Heart left ventricle (tissue), 16 donors: ENCODE measurements around the gene EYS. TPM values are rescaled to one million over a fixed set of nuclear protein-coding genes. Genes with fewer than 3 reads are reported as not detected.

Experiments
- ATAC-seq, 4 donors: fragments of 200-7000 bp; cut with Tn5 transposase; one replicate each; pipeline ENCODE4 v1.9.1; 2020 to 2022; ENCODE audit warnings: moderate library complexity in 4 of 4, mild to moderate bottlenecking in 3 of 4, moderate number of reproducible peaks in 1 of 4
- DNase-seq, 5 donors: peaks; one replicate each; pipeline ENCODE4 v3.0.0-alpha.2; 2020
- H3K27ac ChIP-seq, 12 donors: fragments of 200-600 bp; sonication (generic) in 4 of 12; one replicate each; pipeline versions ENCODE4 v1.5.0 to v1.8.0; 2016 to 2022; ENCODE audit warnings: mild to moderate bottlenecking in 2 of 12
- H3K27me3 ChIP-seq, 9 donors: fragments of 200-600 bp; sonication (generic) in 2 of 9; one replicate each; pipeline versions ENCODE4 v1.5.1 to v1.8.0; 2016 to 2022; ENCODE audit warnings: mild to moderate bottlenecking in 3 of 9
- H3K36me3 ChIP-seq, 9 donors: fragments of 200-600 bp; sonication (generic) in 2 of 9; one replicate each; pipeline versions ENCODE4 v1.5.0 to v1.8.0; 2018 to 2022; ENCODE audit warnings: mild to moderate bottlenecking in 2 of 9
- H3K4me1 ChIP-seq, 12 donors: fragments of 200-600 bp; sonication (generic) in 4 of 12; one replicate each; pipeline versions ENCODE4 v1.5.0 to v1.8.0; 2016 to 2022; ENCODE audit warnings: mild to moderate bottlenecking in 3 of 12
- H3K4me3 ChIP-seq, 12 donors: fragments of 200-600 bp; sonication (generic) in 4 of 12; one replicate each; pipeline versions ENCODE4 v1.5.0 to v1.8.0; 2017 to 2022; ENCODE audit warnings: mild to moderate bottlenecking in 9 of 12, moderate library complexity in 4 of 12
- H3K9me3 ChIP-seq, 12 donors: fragments of 200-600 bp; sonication (generic) in 4 of 12; one replicate each; pipeline versions ENCODE4 v1.5.0 to v1.8.0; 2016 to 2022; ENCODE audit warnings: mild to moderate bottlenecking in 1 of 12
- CTCF ChIP-seq, 12 donors: fragments of 200-600 bp; sonication (generic) in 4 of 12; IDR thresholded peaks; one replicate each; pipeline versions ENCODE4 v1.5.0 to v1.8.0; 2018 to 2022; ENCODE audit warnings: antibody characterized with exemption in 12 of 12, mild to moderate bottlenecking in 5 of 12
- POLR2A ChIP-seq, 2 donors: fragments of 450-650 bp; IDR thresholded peaks; one replicate each; pipeline ENCODE4 v1.6.1; 2017; ENCODE audit warnings: antibody characterized with exemption in 2 of 2, mild to moderate bottlenecking in 2 of 2, moderate library complexity in 2 of 2
- WGBS, 4 donors: extraction: QIAGEN DNeasy Blood & Tissue Kit in 2 of 4; methylation state at CpG; one replicate each; pipeline versions ENCODE4 v1.1.5 to v1.1.7; 2013 to 2018; 5-methylcytosine and 5-hydroxymethylcytosine counted together
- intact Hi-C, 10 donors: fragments of 100-400 bp; cut with DNase I; formaldehyde crosslinking; loops; one replicate each; pipeline versions ENCODE4 v1.11.1 to v1.14.2; 2022
- polyA plus RNA-seq, 2 donors: library from polyadenylated mRNA; stranded (reverse); fragments of 200-250 nt; gene quantifications; one replicate each; pipeline ENCODE4 v1.2.3, GENCODE V29; 2013
- total RNA-seq, 9 donors: library from RNA; depleted of rRNA in 2 of 9; stranded (reverse); fragments of >200 nt in 2 of 9; fragmentation: NEBNext Ultra II Directional in 3 of 9; extraction: Animal tissue kit (Norgen Biotek cat#: 25700) in 3 of 9; gene quantifications; one replicate each; pipeline versions ENCODE4 v1.1.0 to v1.2.4, GENCODE V29; 2016 to 2023
- donor health status: ischemic (EF 13 %, LVEDD 7.1; RV severe dilation, severe dysfunction).
- donor health status: healthy with polysubstance abuse.
- donor health status: DM: no; HTN: yes; CAD: no.
- donor health status: DM: no; HTN: no; CAD: no.
- donor health status: ischemic (EF 25% LVEDD 6.9; RV normal size, moderate dysfunction).
- donor health status: ischemic (EF 25% LVEDD 5.7; RV mildly dilated, moderate dysfunction).
- donor health status: healthy.
- donor health status: DM: yes; HTN: yes; CAD: no.
- donor health status: ischemic (EF 35%, LVEDD 5.7; RV mildly dilated, moderate dysfunction).
- donor health status: nonischemic (EF 11% LVEDD 7.7; RV severe dilation, severe dysfunction).
- donor health status: DM: yes; HTN: yes; CAD: no.
- donor health status: PGD.
- donor health status: ischemic (EF 29% LVEDD 5.4; RV normal size, mild dysfunction).
- donor health status: nonischemic (EF 23%, LVEDD 6.1; RV moderate dilation, normal function).

Gene EYS
- total and polyA plus RNA-seq, 11 donors: 0.07 to 0.27 (median 0.08) TPM; not detected in 8

DNA sequence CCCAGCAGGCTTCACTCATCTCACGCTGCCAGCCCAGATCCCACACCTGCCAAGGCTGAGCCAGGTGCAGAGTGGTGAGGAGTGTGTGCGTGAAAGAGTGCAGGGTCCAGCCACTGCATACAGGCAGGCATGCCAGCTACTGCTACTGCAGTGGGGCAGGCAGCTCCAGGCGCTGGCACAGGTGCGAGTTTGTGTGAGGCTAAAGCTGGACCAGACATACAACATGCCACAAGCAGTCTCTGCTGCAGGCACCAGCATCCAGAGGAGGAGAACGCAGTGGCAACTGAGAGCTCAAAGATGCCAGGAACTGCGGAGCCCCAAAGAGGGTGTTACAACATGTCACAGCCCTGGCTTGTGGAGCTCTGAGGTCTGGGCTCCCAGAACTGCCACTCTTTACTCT is 149.8 kb downstream of the EYS start:
- TF ChIP-seq CTCF (IDR thresholded peaks at IDR 0.05): no peak
- no peak for TF ChIP-seq POLR2A (IDR thresholded peaks at IDR 0.05)
- no peak for DNase-seq
- WGBS, 4 donors: 81 to 87% (median 85%) methylated on average over 6 of the region's 6 CpGs

GRCh38 chr6:65546894-65547293 is 160.1 kb downstream of the EYS start:
- Histone ChIP-seq H3K4me3 (no peak overlapping the region), H3K4me1 (no peaks in the 10 kb centered on the region), H3K27me3 (no peaks in the 10 kb centered on the region), H3K9me3 (peaks cover 0 to 6% (median 0%) of the 10 kb centered on the region in 12 donors), H3K27ac (no peak overlapping the region), H3K36me3 (no peaks in the 10 kb centered on the region)
- TF ChIP-seq POLR2A (IDR thresholded peaks at IDR 0.05) (no peak), CTCF (IDR thresholded peaks at IDR 0.05) (no peak)
- intact Hi-C loops: no loop called here
- DNase-seq: no peak
- no peak for ATAC-seq
- WGBS, 4 donors: 75 to 79% (median 78%) methylated on average over 3 of the region's 3 CpGs

More for the DNA sequence above, 149.8 kb downstream of the EYS start:
- H3K36me3 ChIP-seq: no peaks in the 10 kb centered on the region
- H3K9me3 ChIP-seq: peaks cover 0 to 3% (median 0%) of the 10 kb centered on the region in 12 donors
- no peak for ATAC-seq
- intact Hi-C loops: no loop called here
- no peak overlapping the region for H3K4me3 ChIP-seq
- no peak overlapping the region for H3K27ac ChIP-seq
- H3K27me3 ChIP-seq: no peaks in the 10 kb centered on the region
- H3K4me1 ChIP-seq: no peaks in the 10 kb centered on the region

GRCh38 chr6:65545920-65546319 is 161.1 kb downstream of the EYS start:
- no peak for DNase-seq
- 82 to 91% (median 84%) methylated on average over 2 of the region's 2 CpGs for WGBS, 4 donors
- no peaks in the 10 kb centered on the region for H3K27me3 ChIP-seq
- no peaks in the 10 kb centered on the region for H3K36me3 ChIP-seq
- TF ChIP-seq CTCF (IDR thresholded peaks at IDR 0.05) (no peak), POLR2A (IDR thresholded peaks at IDR 0.05) (no peak)
- H3K27ac ChIP-seq: no peak overlapping the region
- H3K9me3 ChIP-seq: peaks cover 0 to 6% (median 0%) of the 10 kb centered on the region in 12 donors
- H3K4me1 ChIP-seq: no peaks in the 10 kb centered on the region
- intact Hi-C loops: no loop called here
- H3K4me3 ChIP-seq: no peak overlapping the region
- no peak for ATAC-seq

DNA sequence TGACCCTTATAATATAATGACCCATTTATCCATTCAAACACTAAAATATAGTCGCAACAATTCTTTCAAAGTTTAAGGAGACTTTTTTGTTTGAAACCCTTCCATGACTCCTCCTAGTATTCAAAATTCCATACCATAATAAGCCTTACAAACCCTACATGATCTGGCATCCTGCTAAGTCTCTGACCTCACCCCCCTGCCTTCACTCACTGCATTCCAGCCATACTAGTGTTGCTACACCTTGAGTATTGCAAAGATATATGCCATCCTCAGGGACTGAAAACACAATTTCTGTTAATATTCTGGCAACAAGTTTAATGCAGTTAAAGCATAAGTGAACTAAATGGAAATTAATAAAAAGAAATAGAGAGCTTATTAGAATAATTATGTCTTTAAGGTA is 168.4 kb downstream of the EYS start:
- Histone ChIP-seq H3K4me3 (no peak overlapping the region), H3K36me3 (no peaks in the 10 kb centered on the region), H3K4me1 (no peaks in the 10 kb centered on the region), H3K9me3 (no peaks in the 10 kb centered on the region), H3K27me3 (no peaks in the 10 kb centered on the region), H3K27ac (no peak overlapping the region)
- ATAC-seq (no peak), DNase-seq (no peak)
- intact Hi-C loops: no loop called here
- WGBS, 4 donors: 90 to 92% (median 91%) methylated on average over 1 of the region's 1 CpG
- TF ChIP-seq CTCF (IDR thresholded peaks at IDR 0.05): no peak
- TF ChIP-seq POLR2A (IDR thresholded peaks at IDR 0.05): no peak
